ENCODE data around the gene CISH.
A peak's percentile ranks its signal among the peaks of the same experiment; 100 is the strongest.

CISH gene

DNA sequence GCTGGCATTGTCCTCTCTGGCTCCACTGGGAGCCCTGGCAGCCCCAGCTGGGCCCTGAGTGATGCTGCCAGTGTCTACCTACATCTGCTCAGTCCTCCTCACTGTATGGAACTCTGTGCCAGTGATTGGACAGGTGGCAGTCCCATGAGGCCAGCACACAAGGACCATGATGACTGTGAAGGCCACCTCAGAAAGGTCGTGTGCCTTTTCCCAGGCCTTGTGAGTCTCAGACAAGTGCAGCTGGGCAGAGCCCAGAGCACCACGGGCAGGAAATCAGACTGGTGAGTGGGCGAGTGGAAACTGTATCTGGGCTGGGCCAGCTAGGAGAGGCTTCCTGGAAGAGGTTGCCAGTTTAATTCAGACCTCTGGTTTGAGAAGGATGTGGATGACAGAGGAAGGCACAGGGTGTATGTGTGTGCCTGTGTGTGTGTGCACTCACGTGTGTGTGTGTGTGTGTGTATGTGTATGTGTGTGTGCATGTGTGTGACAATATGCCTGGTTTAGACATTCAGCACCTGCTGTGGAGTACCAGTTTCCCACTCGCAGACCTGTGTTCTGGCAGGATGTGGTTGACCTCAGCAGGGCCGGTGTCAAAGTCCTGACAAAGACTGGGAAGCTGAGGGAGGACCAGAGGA is 12.4 kb upstream of the CISH start:
- Histone ChIP-seq H3K9me3 (ENCODE audit: control insufficient read depth, insufficient read depth, low read depth, low read length) (no peaks in the 10 kb centered on the region), H3K36me3 (ENCODE audit: control insufficient read depth, insufficient read depth, low read length) (peaks cover 7% of the 10 kb centered on the region; the same call in 1 of the 2 replicates), H3K27me3 (ENCODE audit: control insufficient read depth, insufficient read depth, low read length) (no peaks in the 10 kb centered on the region), H3K27ac (ENCODE audit: low read depth, low read length) (no peak overlapping the region), H3K4me3 (ENCODE audit: low read depth, low read length) (no peak overlapping the region), H3K9ac (ENCODE audit: low read length) (no peak overlapping the region), H3K4me1 (ENCODE audit: control insufficient read depth, insufficient read depth, low read length) (peaks cover 40% of the 10 kb centered on the region)

DNA sequence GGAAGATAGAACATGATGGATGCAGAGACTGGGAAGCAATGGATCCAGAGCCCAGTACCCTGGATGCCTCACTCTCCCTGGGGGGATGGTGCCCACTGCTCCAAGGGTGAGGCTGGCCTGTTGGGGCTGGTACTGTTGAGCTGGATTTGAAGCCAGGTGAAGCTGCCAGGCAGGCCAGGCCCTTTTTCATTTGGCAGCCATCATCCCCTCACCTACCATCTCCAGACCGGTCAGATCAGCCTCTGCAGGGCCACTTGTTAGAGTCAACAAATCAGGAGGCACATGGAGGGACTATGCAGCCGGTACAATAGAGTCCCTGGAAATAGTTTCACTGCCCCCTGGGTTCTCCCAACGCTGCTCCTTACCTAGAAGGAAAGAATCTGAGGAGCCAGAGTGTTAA is 11.3 kb upstream of the CISH start:
- Histone ChIP-seq H3K4me3 (ENCODE audit: low read depth, low read length) (no peak overlapping the region), H3K27me3 (ENCODE audit: control insufficient read depth, insufficient read depth, low read length) (no peaks in the 10 kb centered on the region), H3K4me1 (ENCODE audit: control insufficient read depth, insufficient read depth, low read length) (peaks cover 40% of the 10 kb centered on the region), H3K9ac (ENCODE audit: low read length) (no peak overlapping the region), H3K36me3 (ENCODE audit: control insufficient read depth, insufficient read depth, low read length) (peaks cover 7% of the 10 kb centered on the region; the same call in 1 of the 2 replicates), H3K27ac (ENCODE audit: low read depth, low read length) (no peak overlapping the region), H3K9me3 (ENCODE audit: control insufficient read depth, insufficient read depth, low read depth, low read length) (no peaks in the 10 kb centered on the region)

DNA sequence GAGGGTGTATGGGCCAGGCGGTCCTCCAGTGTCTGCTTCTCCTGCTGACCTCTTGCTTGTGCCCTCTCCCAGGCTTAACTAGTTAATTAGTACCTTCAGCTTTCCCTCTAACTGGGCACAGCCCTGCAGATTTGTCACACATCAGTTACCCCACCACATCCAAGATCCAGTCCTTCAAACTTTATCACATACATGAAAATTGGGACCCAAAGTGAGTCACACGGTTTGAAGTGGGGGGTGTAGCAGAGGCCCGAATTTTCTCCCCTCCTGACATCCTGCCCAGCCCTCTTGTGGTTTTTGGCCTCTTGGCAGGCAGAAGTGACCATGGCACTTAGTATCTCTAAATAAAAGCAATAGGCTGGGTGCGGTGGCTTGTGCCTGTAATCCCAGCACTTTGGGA is 9.2 kb upstream of the CISH start:
- no peak overlapping the region for H3K4me3 ChIP-seq (ENCODE audit: low read depth, low read length)
- no peak overlapping the region for H3K27ac ChIP-seq (ENCODE audit: low read depth, low read length)
- peaks cover 35% of the 10 kb centered on the region for H3K4me1 ChIP-seq (ENCODE audit: control insufficient read depth, insufficient read depth, low read length)

DNA sequence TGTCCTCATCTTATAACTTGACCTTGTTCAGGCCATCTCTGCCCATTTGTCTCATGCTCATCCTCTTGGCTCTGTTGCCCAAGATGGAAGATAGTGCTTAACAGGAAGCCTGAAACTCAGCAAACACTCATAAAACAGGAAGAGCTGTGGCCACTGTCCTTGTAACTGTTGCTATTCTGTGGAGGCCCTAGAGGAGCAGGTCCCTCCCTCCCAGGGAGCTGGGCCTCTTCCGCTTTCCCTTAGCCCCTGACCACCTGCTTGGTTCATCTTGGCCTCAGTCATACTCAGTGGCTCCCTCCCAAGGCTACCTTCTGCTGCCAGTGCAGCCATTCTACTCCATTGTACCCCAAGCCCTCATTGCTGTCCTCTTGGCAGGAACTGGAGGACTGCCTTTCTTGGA is 8.8 kb upstream of the CISH start:
- no peak overlapping the region for H3K27ac ChIP-seq (ENCODE audit: low read depth, low read length)
- H3K27me3 ChIP-seq (ENCODE audit: control insufficient read depth, insufficient read depth, low read length): no peaks in the 10 kb centered on the region
- no peak overlapping the region for H3K4me3 ChIP-seq (ENCODE audit: low read depth, low read length)
- no peak overlapping the region for H3K9ac ChIP-seq (ENCODE audit: low read length)
- H3K9me3 ChIP-seq (ENCODE audit: control insufficient read depth, insufficient read depth, low read depth, low read length): no peaks in the 10 kb centered on the region
- peaks cover 7% of the 10 kb centered on the region; the same call in 1 of the 2 replicates for H3K36me3 ChIP-seq (ENCODE audit: control insufficient read depth, insufficient read depth, low read length)
- peaks cover 31% of the 10 kb centered on the region for H3K4me1 ChIP-seq (ENCODE audit: control insufficient read depth, insufficient read depth, low read length)

More for the DNA sequence above, 9.2 kb upstream of the CISH start:
- Histone ChIP-seq H3K9me3 (ENCODE audit: control insufficient read depth, insufficient read depth, low read depth, low read length) (no peaks in the 10 kb centered on the region), H3K36me3 (ENCODE audit: control insufficient read depth, insufficient read depth, low read length) (peaks cover 7% of the 10 kb centered on the region; the same call in 1 of the 2 replicates), H3K9ac (ENCODE audit: low read length) (no peak overlapping the region), H3K27me3 (ENCODE audit: control insufficient read depth, insufficient read depth, low read length) (no peaks in the 10 kb centered on the region)

DNA sequence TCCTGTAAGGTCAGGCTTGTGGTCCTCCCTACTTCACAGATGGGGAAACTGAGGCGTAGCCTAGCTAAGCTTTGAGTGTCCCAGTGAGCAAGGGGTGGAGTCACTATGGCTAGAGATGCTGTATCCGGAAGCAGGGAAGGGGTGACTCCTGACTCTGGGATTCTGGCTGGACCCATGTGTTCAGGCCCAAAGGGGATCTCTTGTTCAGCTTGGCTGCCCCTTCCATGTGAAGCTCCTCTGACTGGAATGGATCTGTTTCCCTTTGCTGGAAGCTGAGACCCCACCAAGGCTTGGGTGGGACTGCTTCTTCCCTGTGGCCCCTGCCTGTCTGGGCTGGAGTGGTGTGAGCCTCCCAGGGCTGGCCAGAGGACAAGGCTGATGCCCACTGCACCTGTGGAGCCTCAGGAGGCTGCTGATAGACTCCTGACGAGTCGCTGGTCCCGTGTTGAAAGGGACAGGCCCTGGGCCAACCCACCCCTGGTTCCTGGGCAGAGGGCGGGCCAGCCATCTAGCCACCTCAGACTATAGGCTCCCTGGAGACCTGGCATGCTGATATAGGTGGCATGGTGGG is 6.4 kb upstream of the CISH start:
- H3K4me3 ChIP-seq (ENCODE audit: low read depth, low read length): peak overlapping the region; percentile 77
- peaks cover 7% of the 10 kb centered on the region; the same call in 1 of the 2 replicates for H3K36me3 ChIP-seq (ENCODE audit: control insufficient read depth, insufficient read depth, low read length)
- H3K4me1 ChIP-seq (ENCODE audit: control insufficient read depth, insufficient read depth, low read length): peaks cover 15% of the 10 kb centered on the region
- H3K27ac ChIP-seq (ENCODE audit: low read depth, low read length): no peak overlapping the region
- H3K9ac ChIP-seq (ENCODE audit: low read length): peak overlapping the region; percentile 76
- H3K9me3 ChIP-seq (ENCODE audit: control insufficient read depth, insufficient read depth, low read depth, low read length): no peaks in the 10 kb centered on the region
- H3K27me3 ChIP-seq (ENCODE audit: control insufficient read depth, insufficient read depth, low read length): peaks cover 10% of the 10 kb centered on the region

DNA sequence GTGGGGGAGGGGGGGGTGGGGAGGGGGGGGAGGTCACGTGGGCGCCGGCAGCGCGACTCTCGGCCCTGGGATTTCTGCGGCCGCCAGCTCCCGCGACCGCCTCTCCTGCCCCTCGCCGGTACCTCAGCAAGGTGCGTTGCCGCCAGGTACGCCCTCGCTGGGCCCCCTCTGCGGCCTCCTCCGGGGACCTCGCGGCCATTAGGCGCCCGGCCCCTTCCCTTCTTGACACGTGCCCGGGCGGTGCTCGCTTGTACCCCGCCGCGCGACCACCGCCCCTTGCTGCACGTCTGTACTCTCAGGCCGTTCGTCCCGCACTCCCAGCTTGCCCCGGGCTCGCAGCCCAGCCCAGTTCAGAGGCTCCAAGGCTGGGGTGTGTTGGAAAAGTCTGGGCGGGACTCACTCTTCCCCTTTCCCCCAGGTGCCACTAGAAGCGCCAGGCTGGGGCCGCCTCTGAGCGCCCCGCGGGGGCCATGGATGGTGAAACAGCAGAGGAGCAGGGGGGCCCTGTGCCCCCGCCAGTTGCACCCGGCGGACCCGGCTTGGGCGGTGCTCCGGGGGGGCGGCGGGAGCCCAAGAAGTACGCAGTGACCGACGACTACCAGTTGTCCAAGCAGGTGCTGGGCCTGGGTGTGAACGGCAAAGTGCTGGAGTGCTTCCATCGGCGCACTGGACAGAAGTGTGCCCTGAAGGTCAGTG is 5.7 kb upstream of the CISH start, which contains the start of gene MAPKAPK3:
MAPKAPK3 (plus strand) TSS at position 56 of the 696 bp plus-strand sequence; CDS start at position 471, 415 bp downstream.
- Histone ChIP-seq H3K4me3 (ENCODE audit: low read depth, low read length) (peak within 1 kb of the TSS; percentile 77), H3K9ac (ENCODE audit: low read length) (peak within 1 kb of the TSS; percentile 76), H3K27ac (ENCODE audit: low read depth, low read length) (peak within 1 kb of the TSS; percentile 65; the same call in 1 of the 2 replicates), H3K36me3 (ENCODE audit: control insufficient read depth, insufficient read depth, low read length) (peaks cover 4% of the 10 kb centered on the region; the same call in 1 of the 2 replicates), H3K4me1 (ENCODE audit: control insufficient read depth, insufficient read depth, low read length) (peaks cover 13% of the 10 kb centered on the region), H3K27me3 (ENCODE audit: control insufficient read depth, insufficient read depth, low read length) (peaks cover 17% of the 10 kb centered on the region), H3K9me3 (ENCODE audit: control insufficient read depth, insufficient read depth, low read depth, low read length) (no peaks in the 10 kb centered on the region)

DNA sequence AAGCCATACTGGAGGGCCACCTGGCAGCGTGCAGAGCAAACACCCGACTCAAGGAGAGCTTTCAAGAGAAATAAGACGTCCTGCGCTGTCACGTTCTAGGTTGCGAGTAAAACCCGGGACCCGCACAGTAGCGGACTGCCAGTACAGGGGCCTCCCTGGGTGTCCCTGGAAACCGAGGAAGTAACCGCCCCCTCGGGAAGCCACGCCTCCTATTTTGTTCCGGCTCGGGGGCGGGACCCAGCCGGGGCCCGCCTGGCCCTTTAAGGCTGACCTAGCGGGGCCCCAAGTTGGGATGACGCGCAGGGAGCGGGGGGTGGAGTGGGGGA is 5.2 kb upstream of the CISH start:
- H3K4me1 ChIP-seq (ENCODE audit: control insufficient read depth, insufficient read depth, low read length): peaks cover 13% of the 10 kb centered on the region
- H3K4me3 ChIP-seq (ENCODE audit: low read depth, low read length): peak overlapping the region; percentile 64
- H3K27ac ChIP-seq (ENCODE audit: low read depth, low read length): no peak overlapping the region
- peaks cover 4% of the 10 kb centered on the region; the same call in 1 of the 2 replicates for H3K36me3 ChIP-seq (ENCODE audit: control insufficient read depth, insufficient read depth, low read length)
- peaks cover 19% of the 10 kb centered on the region for H3K27me3 ChIP-seq (ENCODE audit: control insufficient read depth, insufficient read depth, low read length)
- no peak overlapping the region for H3K9ac ChIP-seq (ENCODE audit: low read length)
- H3K9me3 ChIP-seq (ENCODE audit: control insufficient read depth, insufficient read depth, low read depth, low read length): no peaks in the 10 kb centered on the region

DNA sequence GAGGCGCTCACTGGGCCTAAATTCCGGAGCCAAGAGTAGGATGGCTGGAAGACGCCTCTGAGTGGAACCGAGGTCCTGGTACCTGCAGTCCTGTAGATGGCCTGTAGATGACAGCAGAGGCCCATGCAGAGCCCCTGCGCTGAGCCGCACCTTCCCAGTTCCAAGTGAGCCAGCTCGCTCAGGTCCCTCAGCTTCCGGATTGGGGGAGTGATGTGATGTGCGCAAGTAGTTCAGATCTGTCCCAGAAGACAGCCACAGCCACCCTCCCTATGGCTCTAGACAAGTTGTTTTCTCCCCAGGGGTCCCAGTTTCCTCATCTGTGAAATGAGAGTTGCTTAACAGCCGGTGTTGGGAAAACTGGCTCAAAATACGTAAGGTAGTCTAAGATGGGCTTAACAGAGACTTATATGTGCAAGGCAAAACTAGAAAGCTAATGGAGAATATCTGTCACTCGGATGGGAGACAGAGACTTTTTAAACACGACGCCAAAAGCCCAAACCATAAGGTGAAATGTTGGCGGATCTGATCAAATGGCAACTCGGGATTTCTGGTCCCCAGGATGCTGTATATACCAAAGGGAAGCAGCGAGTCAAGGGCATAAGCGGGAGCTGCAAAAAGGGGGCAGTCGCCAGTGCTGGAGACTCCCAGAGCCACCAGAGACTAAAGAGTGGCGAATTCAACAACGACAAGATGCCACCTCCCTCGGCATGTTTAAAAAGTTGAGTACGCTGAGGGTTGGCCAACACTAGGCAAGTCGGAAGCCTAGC is 4.6 kb upstream of the CISH start:
- H3K9me3 ChIP-seq (ENCODE audit: control insufficient read depth, insufficient read depth, low read depth, low read length): no peaks in the 10 kb centered on the region
- H3K4me1 ChIP-seq (ENCODE audit: control insufficient read depth, insufficient read depth, low read length): peaks cover 15% of the 10 kb centered on the region
- H3K27ac ChIP-seq (ENCODE audit: low read depth, low read length): no peak overlapping the region
- H3K9ac ChIP-seq (ENCODE audit: low read length): no peak overlapping the region
- peaks cover 4% of the 10 kb centered on the region; the same call in 1 of the 2 replicates for H3K36me3 ChIP-seq (ENCODE audit: control insufficient read depth, insufficient read depth, low read length)
- peak overlapping the region; percentile 64 for H3K4me3 ChIP-seq (ENCODE audit: low read depth, low read length)
- H3K27me3 ChIP-seq (ENCODE audit: control insufficient read depth, insufficient read depth, low read length): peaks cover 20% of the 10 kb centered on the region

DNA sequence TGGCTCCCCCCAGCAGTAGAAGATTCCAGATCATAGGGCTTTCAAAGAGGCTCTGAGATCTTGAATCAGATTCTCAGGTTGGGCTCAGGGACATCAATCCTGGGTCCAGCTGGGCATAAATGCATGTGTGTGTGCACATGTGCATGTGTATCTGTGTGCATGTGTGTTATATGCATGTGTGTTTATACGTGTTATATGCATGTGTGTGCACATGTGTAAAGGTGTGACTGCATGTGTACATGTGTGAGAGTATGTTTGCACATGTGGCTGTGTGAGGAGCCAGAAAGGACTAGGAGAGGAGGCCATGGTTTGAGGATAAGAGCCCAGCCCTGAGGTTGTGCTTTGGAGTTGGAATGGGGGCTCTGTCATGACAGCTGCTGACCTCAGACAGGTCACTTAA is 3.6 kb upstream of the CISH start:
- Histone ChIP-seq H3K36me3 (ENCODE audit: control insufficient read depth, insufficient read depth, low read length) (peaks cover 4% of the 10 kb centered on the region; the same call in 1 of the 2 replicates), H3K4me3 (ENCODE audit: low read depth, low read length) (no peak overlapping the region), H3K4me1 (ENCODE audit: control insufficient read depth, insufficient read depth, low read length) (peaks cover 22% of the 10 kb centered on the region), H3K27ac (ENCODE audit: low read depth, low read length) (no peak overlapping the region), H3K9ac (ENCODE audit: low read length) (no peak overlapping the region), H3K27me3 (ENCODE audit: control insufficient read depth, insufficient read depth, low read length) (peaks cover 30% of the 10 kb centered on the region), H3K9me3 (ENCODE audit: control insufficient read depth, insufficient read depth, low read depth, low read length) (no peaks in the 10 kb centered on the region)

DNA sequence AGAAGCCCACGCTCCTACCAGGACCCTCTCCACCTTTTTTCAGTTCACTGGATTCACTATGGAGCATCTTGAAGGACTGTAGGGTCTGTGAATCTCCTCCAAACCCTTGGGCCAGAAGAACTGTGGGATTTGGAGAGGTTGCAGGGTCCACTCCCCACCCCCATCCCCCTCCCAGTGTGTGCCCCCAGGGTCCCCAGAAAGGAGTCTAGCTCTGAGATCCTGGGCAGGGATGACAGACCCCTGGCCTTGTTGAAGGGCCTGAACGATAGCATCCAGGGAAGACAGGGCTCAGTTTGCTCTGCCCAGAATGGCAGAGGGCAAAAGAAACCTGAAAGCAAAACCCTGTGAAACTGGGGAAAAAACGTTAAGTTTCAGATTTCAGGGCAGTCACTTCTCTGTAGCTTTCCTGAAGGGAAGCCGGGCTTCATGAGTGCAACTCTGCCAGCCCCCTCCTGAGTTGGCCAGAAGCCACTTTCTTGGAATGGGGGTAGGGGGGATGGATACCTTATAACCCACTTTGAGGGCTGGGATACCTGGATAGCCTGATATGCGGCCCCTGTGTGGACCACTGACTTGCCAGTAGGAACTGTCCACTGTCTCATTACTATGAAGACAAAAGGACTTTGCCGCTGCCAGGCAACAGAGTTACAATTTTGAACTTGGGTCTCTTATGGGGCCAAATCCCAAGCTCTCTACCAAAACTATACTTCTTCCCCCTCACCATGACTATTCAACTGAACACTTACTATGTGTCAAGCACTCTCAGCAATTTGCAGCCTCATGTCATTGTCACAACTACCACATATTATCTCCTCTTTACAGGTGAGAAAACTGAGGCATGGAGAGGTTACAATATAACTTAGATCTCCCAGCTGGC is 1.6 kb upstream of the CISH start:
- no peaks in the 10 kb centered on the region for H3K36me3 ChIP-seq (ENCODE audit: control insufficient read depth, insufficient read depth, low read length)
- peaks cover 37% of the 10 kb centered on the region for H3K27me3 ChIP-seq (ENCODE audit: control insufficient read depth, insufficient read depth, low read length)
- peaks cover 22% of the 10 kb centered on the region for H3K4me1 ChIP-seq (ENCODE audit: control insufficient read depth, insufficient read depth, low read length)
- H3K27ac ChIP-seq (ENCODE audit: low read depth, low read length): no peak overlapping the region
- H3K9ac ChIP-seq (ENCODE audit: low read length): no peak overlapping the region
- H3K4me3 ChIP-seq (ENCODE audit: low read depth, low read length): no peak overlapping the region; the same call in 1 of the 2 replicates
- no peaks in the 10 kb centered on the region for H3K9me3 ChIP-seq (ENCODE audit: control insufficient read depth, insufficient read depth, low read depth, low read length)

Measured in HUES6 (cell line).